ENCODE measurements around the gene TYW3. TPM values are rescaled to one million over a fixed set of nuclear protein-coding genes. Genes with fewer than 3 reads are reported as not detected.

The TYW3 gene
- total RNA-seq, result 18.1 and 21.2 TPM in 2 replicates

GRCh38 chr1:74732960-74733603 lies at the start of gene TYW3, which contains the start of gene CRYZ:
Gene TYW3, plus strand, starts transcription at chr1:74733152. Its CDS starts 93 bp downstream, at chr1:74733245.
Gene CRYZ, minus strand, starts transcription at chr1:74733050. Its CDS starts 8,229 bp downstream, at chr1:74724821.

Other genes with a start within 250 kb of the TYW3 start
- gene LRRC53, start 220.5 kb upstream of the TYW3 start, total RNA-seq, result not detected in 2 replicates
- gene ERICH3, start 59.4 kb upstream of the TYW3 start, total RNA-seq, result not detected in 2 replicates
- 37.3 and 46.7 TPM in 2 replicates for gene CRYZ, start 102 bp upstream of the TYW3 start, total RNA-seq